ENCODE results near the gene ITGA3. TPM values are rescaled to one million over a fixed set of nuclear protein-coding genes. Genes with fewer than 3 reads are reported as not detected.

The ITGA3 gene
- total RNA-seq, 1 donor from 2014 or later = 341 TPM

GRCh38 chr17:50105811-50106210 lies 49.9 kb downstream of the ITGA3 start:
- DNase-seq (ENCODE audit: extremely low read depth, low read depth, low spot score) = no peak

GRCh38 chr17:50106393-50107131 lies 50.7 kb downstream of the ITGA3 start:
- DNase-seq (ENCODE audit: extremely low read depth, low read depth, low spot score) = no peak

GRCh38 chr17:50107790-50108414 lies 52.0 kb downstream of the ITGA3 start:
- DNase-seq (ENCODE audit: extremely low read depth, low read depth, low spot score) = no peak

- no peak for DNase-seq (ENCODE audit: extremely low read depth, low read depth, low spot score)
Measured at GRCh38 chr17:50108556-50108955, 52.6 kb downstream of the ITGA3 start.

GRCh38 chr17:50109207-50109606 lies 53.3 kb downstream of the ITGA3 start:
- DNase-seq (ENCODE audit: extremely low read depth, low read depth, low spot score) = no peak

GRCh38 chr17:50109785-50110184 lies 53.9 kb downstream of the ITGA3 start:
- no peak for DNase-seq (ENCODE audit: extremely low read depth, low read depth, low spot score)

- no peak for DNase-seq (ENCODE audit: extremely low read depth, low read depth, low spot score)
Measured at GRCh38 chr17:50110591-50111349, 54.9 kb downstream of the ITGA3 start.

GRCh38 chr17:50111673-50112655 lies 56.1 kb downstream of the ITGA3 start:
- DNase-seq (ENCODE audit: extremely low read depth, low read depth, low spot score) = no peak

- no peak for DNase-seq (ENCODE audit: extremely low read depth, low read depth, low spot score)
Measured at GRCh38 chr17:50112694-50113093, 56.8 kb downstream of the ITGA3 start.

GRCh38 chr17:50113624-50114320 lies 57.9 kb downstream of the ITGA3 start:
- DNase-seq (ENCODE audit: extremely low read depth, low read depth, low spot score) = no peak

- DNase-seq (ENCODE audit: extremely low read depth, low read depth, low spot score) = no peak
Measured at GRCh38 chr17:50114401-50114800, 58.5 kb downstream of the ITGA3 start.

- DNase-seq (ENCODE audit: extremely low read depth, low read depth, low spot score) = peak; percentile 47
Measured at GRCh38 chr17:50114849-50115357, 59.0 kb downstream of the ITGA3 start.

- no peak for DNase-seq (ENCODE audit: extremely low read depth, low read depth, low spot score)
Measured at GRCh38 chr17:50115756-50116155, 59.8 kb downstream of the ITGA3 start.

- no peak for DNase-seq (ENCODE audit: extremely low read depth, low read depth, low spot score)
Measured at GRCh38 chr17:50117202-50118051, 61.5 kb downstream of the ITGA3 start.

GRCh38 chr17:50118076-50118827 lies 62.3 kb downstream of the ITGA3 start:
- no peak for DNase-seq (ENCODE audit: extremely low read depth, low read depth, low spot score)

GRCh38 chr17:50118828-50119218 lies 62.9 kb downstream of the ITGA3 start:
- DNase-seq (ENCODE audit: extremely low read depth, low read depth, low spot score) = no peak

GRCh38 chr17:50120475-50121253 lies 64.8 kb downstream of the ITGA3 start:
- DNase-seq (ENCODE audit: extremely low read depth, low read depth, low spot score) = no peak
